ENCODE measurements around the gene KIAA1217.

The KIAA1217 gene

DNA sequence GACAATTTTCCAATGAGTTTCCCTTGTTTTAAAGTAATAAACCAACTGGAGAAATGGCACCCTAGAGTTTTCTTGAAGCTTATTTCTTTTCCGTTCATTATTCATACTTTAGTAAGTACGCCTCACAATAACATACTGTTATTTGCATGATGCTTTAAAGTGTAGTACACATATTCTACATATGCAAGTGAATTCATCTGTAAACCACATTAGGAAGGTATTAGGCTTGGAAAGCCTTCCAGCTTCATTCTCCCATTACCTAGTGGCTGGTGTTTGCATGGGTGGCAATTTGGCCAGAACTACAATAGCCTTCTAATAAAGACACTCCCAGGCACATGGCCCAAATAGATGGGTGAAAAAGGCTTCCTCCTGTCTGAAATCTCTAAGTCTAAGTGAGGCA, 45.5 kb upstream of the KIAA1217 start:
- TF ChIP-seq ZNF544 (tag by site-specific recombination; IDR thresholded peaks at IDR 0.05) (no peak), ZNF341 (tag by site-specific recombination; IDR thresholded peaks at IDR 0.05; ENCODE audit: low read depth) (no peak), ZNF114 (tag by site-specific recombination; IDR thresholded peaks at IDR 0.05) (no peak), ZNF664 (tag by site-specific recombination; IDR thresholded peaks at IDR 0.05) (no peak), ZBTB17 (tag by site-specific recombination; IDR thresholded peaks at IDR 0.05) (no peak), FEZF1 (tag by site-specific recombination; IDR thresholded peaks at IDR 0.05) (no peak), ZNF514 (tag by site-specific recombination; IDR thresholded peaks at IDR 0.05) (no peak), OSR2 (tag by site-specific recombination; IDR thresholded peaks at IDR 0.05) (no peak), ZSCAN16 (tag by site-specific recombination; IDR thresholded peaks at IDR 0.05) (no peak), ZNF221 (tag by site-specific recombination; IDR thresholded peaks at IDR 0.05; ENCODE audit: borderline replicate concordance) (no peak), ZFP41 (tag by site-specific recombination; IDR thresholded peaks at IDR 0.05; ENCODE audit: borderline replicate concordance) (no peak)
- TF ChIP-seq, protein P1, sequence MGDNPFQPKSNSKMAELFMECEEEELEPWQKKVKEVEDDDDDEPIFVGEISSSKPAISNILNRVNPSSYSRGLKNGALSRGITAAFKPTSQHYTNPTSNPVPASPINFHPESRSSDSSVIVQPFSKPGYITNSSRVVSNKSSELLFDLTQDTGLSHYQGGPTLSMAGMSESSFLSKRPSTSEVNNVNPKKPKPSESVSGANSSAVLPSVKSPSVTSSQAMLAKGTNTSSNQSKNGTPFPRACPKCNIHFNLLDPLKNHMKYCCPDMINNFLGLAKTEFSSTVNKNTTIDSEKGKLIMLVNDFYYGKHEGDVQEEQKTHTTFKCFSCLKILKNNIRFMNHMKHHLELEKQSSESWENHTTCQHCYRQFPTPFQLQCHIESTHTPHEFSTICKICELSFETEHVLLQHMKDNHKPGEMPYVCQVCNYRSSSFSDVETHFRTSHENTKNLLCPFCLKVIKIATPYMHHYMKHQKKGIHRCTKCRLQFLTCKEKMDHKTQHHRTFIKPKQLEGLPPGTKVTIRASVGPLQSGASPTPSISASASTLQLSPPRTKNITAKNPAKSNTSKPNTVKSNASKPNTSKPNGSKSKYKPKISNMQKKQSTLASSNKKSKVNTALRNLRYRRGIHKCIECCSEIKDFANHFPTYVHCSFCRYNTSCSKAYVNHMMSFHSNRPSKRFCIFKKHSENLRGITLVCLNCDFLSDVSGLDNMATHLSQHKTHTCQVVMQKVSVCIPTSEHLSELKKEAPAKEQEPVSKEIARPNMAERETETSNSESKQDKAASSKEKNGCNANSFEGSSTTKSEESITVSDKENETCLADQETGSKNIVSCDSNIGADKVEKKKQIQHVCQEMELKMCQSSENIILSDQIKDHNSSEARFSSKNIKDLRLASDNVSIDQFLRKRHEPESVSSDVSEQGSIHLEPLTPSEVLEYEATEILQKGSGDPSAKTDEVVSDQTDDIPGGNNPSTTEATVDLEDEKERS (tag by site-specific recombination; IDR thresholded peaks at IDR 0.05): no peak
- TF ChIP-seq, protein P2, sequence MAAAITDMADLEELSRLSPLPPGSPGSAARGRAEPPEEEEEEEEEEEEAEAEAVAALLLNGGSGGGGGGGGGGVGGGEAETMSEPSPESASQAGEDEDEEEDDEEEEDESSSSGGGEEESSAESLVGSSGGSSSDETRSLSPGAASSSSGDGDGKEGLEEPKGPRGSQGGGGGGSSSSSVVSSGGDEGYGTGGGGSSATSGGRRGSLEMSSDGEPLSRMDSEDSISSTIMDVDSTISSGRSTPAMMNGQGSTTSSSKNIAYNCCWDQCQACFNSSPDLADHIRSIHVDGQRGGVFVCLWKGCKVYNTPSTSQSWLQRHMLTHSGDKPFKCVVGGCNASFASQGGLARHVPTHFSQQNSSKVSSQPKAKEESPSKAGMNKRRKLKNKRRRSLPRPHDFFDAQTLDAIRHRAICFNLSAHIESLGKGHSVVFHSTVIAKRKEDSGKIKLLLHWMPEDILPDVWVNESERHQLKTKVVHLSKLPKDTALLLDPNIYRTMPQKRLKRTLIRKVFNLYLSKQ (tag by site-specific recombination; IDR thresholded peaks at IDR 0.05; ENCODE audit: borderline replicate concordance): no peak
- no peak overlapping the region for H3K27ac ChIP-seq (ENCODE audit: extremely low read depth, low read depth, low read length)
- no peaks in the 10 kb centered on the region for H3K4me1 ChIP-seq (ENCODE audit: control insufficient read depth, insufficient read depth, low read length)
- no peaks in the 10 kb centered on the region for H3K9me3 ChIP-seq (ENCODE audit: control insufficient read depth, insufficient read depth, low read depth, low read length)
- ChIA-PET CTCF (interaction anchor here (0.6 kb wide), 1 partner anchor 440 kb away, joined by 4 read pairs; no protein-coding TSS in a partner anchor), POLR2A (no interaction called here)
- no peaks in the 10 kb centered on the region for H3K36me3 ChIP-seq (ENCODE audit: control insufficient read depth in 2 of 2, insufficient read depth in 1 of 2, low read length in 2 of 2)
- no peak overlapping the region for H3K4me3 ChIP-seq (ENCODE audit: low read depth, low read length)

DNA sequence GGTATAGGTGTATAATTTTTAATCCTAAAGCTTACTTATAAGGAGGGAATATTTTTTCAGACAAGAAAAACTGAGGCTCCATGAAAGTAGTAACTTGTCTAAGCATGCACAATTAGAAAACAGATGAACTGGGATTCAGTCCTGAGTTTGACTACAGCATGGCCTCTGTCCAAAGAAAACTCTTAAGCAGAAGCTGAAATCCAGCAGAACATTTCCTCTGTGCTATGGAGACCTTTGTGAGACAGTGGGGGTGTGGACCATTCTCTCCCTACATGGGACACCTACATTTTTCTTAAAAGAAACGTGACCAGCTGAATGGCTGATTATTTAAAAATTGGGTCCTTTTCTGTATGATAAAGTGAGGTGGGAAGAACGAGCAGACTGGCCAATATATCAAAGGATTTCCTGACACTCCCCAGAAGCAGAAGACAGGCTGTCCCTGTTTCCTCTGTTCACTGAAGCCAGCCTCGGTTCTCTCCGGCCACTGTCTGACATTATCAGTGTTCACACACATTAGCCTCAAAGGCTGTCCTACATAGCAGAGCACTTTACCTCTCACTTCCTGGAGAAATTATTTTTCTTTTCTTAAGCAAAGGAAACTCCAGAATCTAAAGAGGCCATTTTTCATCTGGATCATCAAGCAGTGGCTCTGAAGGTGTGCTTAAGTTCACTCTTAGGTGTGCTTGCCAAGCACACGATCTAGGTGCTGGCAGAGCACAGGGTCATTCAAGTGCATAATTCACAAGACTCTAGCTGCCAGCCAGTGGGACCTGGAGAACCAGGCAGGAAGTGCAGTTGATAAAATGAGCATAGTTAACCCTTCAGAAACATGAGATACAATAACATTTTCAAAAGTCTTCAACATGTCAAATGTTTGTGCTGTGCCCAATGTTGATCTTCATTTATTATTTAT, 40.4 kb upstream of the KIAA1217 start:
- no peak overlapping the region for H3K4me3 ChIP-seq (ENCODE audit: low read depth, low read length)
- no peaks in the 10 kb centered on the region for H3K9me3 ChIP-seq (ENCODE audit: control insufficient read depth, insufficient read depth, low read depth, low read length)
- H3K36me3 ChIP-seq (ENCODE audit: control insufficient read depth in 2 of 2, insufficient read depth in 1 of 2, low read length in 2 of 2): no peaks in the 10 kb centered on the region
- H3K27ac ChIP-seq (ENCODE audit: extremely low read depth, low read depth, low read length): no peak overlapping the region
- TF ChIP-seq, protein P3, sequence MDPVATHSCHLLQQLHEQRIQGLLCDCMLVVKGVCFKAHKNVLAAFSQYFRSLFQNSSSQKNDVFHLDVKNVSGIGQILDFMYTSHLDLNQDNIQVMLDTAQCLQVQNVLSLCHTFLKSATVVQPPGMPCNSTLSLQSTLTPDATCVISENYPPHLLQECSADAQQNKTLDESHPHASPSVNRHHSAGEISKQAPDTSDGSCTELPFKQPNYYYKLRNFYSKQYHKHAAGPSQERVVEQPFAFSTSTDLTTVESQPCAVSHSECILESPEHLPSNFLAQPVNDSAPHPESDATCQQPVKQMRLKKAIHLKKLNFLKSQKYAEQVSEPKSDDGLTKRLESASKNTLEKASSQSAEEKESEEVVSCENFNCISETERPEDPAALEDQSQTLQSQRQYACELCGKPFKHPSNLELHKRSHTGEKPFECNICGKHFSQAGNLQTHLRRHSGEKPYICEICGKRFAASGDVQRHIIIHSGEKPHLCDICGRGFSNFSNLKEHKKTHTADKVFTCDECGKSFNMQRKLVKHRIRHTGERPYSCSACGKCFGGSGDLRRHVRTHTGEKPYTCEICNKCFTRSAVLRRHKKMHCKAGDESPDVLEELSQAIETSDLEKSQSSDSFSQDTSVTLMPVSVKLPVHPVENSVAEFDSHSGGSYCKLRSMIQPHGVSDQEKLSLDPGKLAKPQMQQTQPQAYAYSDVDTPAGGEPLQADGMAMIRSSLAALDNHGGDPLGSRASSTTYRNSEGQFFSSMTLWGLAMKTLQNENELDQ (tag by site-specific recombination; IDR thresholded peaks at IDR 0.05; ENCODE audit: low read depth): no peak
- no peak for TF ChIP-seq ZNF670 (tag by site-specific recombination; IDR thresholded peaks at IDR 0.05; ENCODE audit: low read depth)
- no peak for TF ChIP-seq WT1 (tag by site-specific recombination; IDR thresholded peaks at IDR 0.05)
- TF ChIP-seq ZNF202 (tag by site-specific recombination; IDR thresholded peaks at IDR 0.05; ENCODE audit: borderline replicate concordance): no peak
- CTCF ChIA-PET: interaction anchor here (0.8 to 1.2 kb wide), 2 partner anchors 116 to 187 kb away, joined by 3 read pairs; no protein-coding TSS in a partner anchor
- POLR2A ChIA-PET: no interaction called here
- no peaks in the 10 kb centered on the region for H3K4me1 ChIP-seq (ENCODE audit: control insufficient read depth, insufficient read depth, low read length)
